K562 (cell line): ENCODE data around the gene INPP5K. TPM values are rescaled to one million over a fixed set of nuclear protein-coding genes. Genes with fewer than 3 reads are reported as not detected.
A peak's percentile ranks its signal among the peaks of the same experiment; 100 is the strongest.

Experiments
- BCL6 ChIP-seq: fragments of 250-450 bp; sonication (Bioruptor Pico); IDR thresholded peaks from 2 replicates; pipeline ENCODE4 v1.4.0; 2020
- CBFA2T2 ChIP-seq: fragments of 450-650 bp; conservative IDR thresholded peaks from 2 replicates; pipeline ENCODE4 v1.6.1; 2017; ENCODE audit warnings: mild to moderate bottlenecking
- CCNT2 ChIP-seq: IDR thresholded peaks from 2 replicates; pipeline ENCODE4 v1.6.1; 2011; ENCODE audit warnings: borderline replicate concordance, low read depth, mild to moderate bottlenecking, moderate library complexity, mixed read lengths, low read length; ENCODE audit not compliant: insufficient read length; ENCODE audit errors: extremely low read depth
- CREB1 ChIP-seq, 2 experiments: sonication (generic) in 1 of 2; formaldehyde crosslinking in 1 of 2; IDR thresholded peaks; 2 replicates each; pipeline versions ENCODE4 v1.6.1 to v1.8.0; 2012 to 2022; ENCODE audit warnings: inconsistent platforms in 1 of 2, mild to moderate bottlenecking in 1 of 2, missing genetic modification reagents in 1 of 2, moderate library complexity in 1 of 2
- DDX20 ChIP-seq: fragments of 450-650 bp; IDR thresholded peaks from 2 replicates; pipeline ENCODE4 v1.6.1; 2016; ENCODE audit warnings: missing genetic modification characterization, low read depth, mild to moderate bottlenecking, missing compliant biosample characterization, moderate library complexity
- EP300 ChIP-seq: IDR thresholded peaks from 2 replicates; pipeline ENCODE4 v1.6.1; 2012; ENCODE audit warnings: low read length, improper control_type of control experiment
- FUS ChIP-seq: fragments of 200-400 bp; formaldehyde crosslinking; optimal IDR thresholded peaks from 2 replicates; pipeline ENCODE3; 2017; ENCODE audit warnings: low read depth, low read length
- HMGN3 ChIP-seq: IDR thresholded peaks from 2 replicates; pipeline ENCODE4 v1.6.1; 2011; ENCODE audit warnings: borderline replicate concordance, low read depth, mild to moderate bottlenecking, mixed read lengths, low read length; ENCODE audit not compliant: insufficient read length; ENCODE audit errors: extremely low read depth
- HNRNPL ChIP-seq: fragments of 200-400 bp; formaldehyde crosslinking; IDR thresholded peaks from 2 replicates; pipeline ENCODE4 v1.6.1; 2017; ENCODE audit warnings: low read depth, mild to moderate bottlenecking, low read length
- HNRNPLL ChIP-seq: fragments of 200-400 bp; formaldehyde crosslinking; IDR thresholded peaks from 2 replicates; pipeline ENCODE4 v1.6.1; 2017; ENCODE audit warnings: low read length, low read depth, mild to moderate bottlenecking; ENCODE audit not compliant: poor library complexity, severe bottlenecking
- JUND ChIP-seq, 2 experiments: IDR thresholded peaks; 2 replicates in 1 of 2; 3 replicates in 1 of 2; pipeline ENCODE4 v1.6.1; 2011; ENCODE audit warnings: borderline replicate concordance in 2 of 2, low read depth in 2 of 2, low read length in 2 of 2, improper control_type of control experiment in 1 of 2, missing biosample characterization in 1 of 2, missing genetic modification characterization in 1 of 2, missing genetic modification reagents in 1 of 2
- NRF1 ChIP-seq, 2 experiments: fragments of 450-650 bp; IDR thresholded peaks in 1 of 2; conservative IDR thresholded peaks in 1 of 2; 2 replicates each; pipeline ENCODE4 v1.6.1; 2014; ENCODE audit warnings: mild to moderate bottlenecking in 2 of 2
- POLR2H ChIP-seq: IDR thresholded peaks from 2 replicates; pipeline ENCODE4 v1.6.1; 2016; ENCODE audit warnings: missing genetic modification characterization, low read depth, mild to moderate bottlenecking, control low read depth, missing compliant biosample characterization, moderate library complexity
- TEAD4 ChIP-seq, 2 experiments: sonication (generic) in 1 of 2; formaldehyde crosslinking in 1 of 2; IDR thresholded peaks; 2 replicates each; pipeline versions ENCODE4 v1.6.1 to v1.8.0; 2012 to 2022; ENCODE audit warnings: borderline replicate concordance in 1 of 2, inconsistent platforms in 1 of 2, low read length in 1 of 2, mild to moderate bottlenecking in 1 of 2, missing genetic modification reagents in 1 of 2
- YY1 ChIP-seq, 3 experiments: IDR thresholded peaks; 2 replicates each; pipeline ENCODE4 v1.6.1; 2011; ENCODE audit warnings: low read length in 2 of 3, mild to moderate bottlenecking in 2 of 3, moderate library complexity in 2 of 3, borderline replicate concordance in 1 of 3, control low read depth in 1 of 3, low read depth in 1 of 3; ENCODE audit not compliant: insufficient read depth in 3 of 3, insufficient replicate concordance in 2 of 3, control insufficient read depth in 1 of 3, insufficient read length in 1 of 3; ENCODE audit errors: extremely low read depth in 1 of 3
- ZNF561 ChIP-seq: fragments of 450-650 bp; formaldehyde crosslinking; conservative IDR thresholded peaks from 2 replicates; pipeline ENCODE4 v1.4.0; 2020; ENCODE audit warnings: mild to moderate bottlenecking, moderate library complexity
- ZNF644 ChIP-seq: fragments of 200-800 bp; sonication (Bioruptor generic); IDR thresholded peaks from 2 replicates; pipeline ENCODE4 v1.6.1; 2016; ENCODE audit warnings: low read depth, missing genetic modification characterization, missing compliant biosample characterization
- polyA plus RNA-seq, 8 experiments: library from polyadenylated mRNA; depleted of rRNA in 4 of 8; stranded (reverse) in 5 of 8; unstranded in 3 of 8; fragments of >200 nt; fragmentation: Nextera tagmentation in 2 of 8; fragmentation: Illumina TruSeq in 1 of 8; extraction: Ambion mirVana in 2 of 8; extraction: Trizol in 1 of 8; gene quantifications; 2 replicates each; pipeline versions ENCODE4 v1.2.1 to v1.2.3, GENCODE V29; 2011 to 2014; ENCODE audit warnings: inconsistent platforms in 1 of 8, missing spikeins in 1 of 8
- total RNA-seq, 7 experiments: library from RNA; depleted of rRNA in 6 of 7; stranded (reverse); fragments of >200 nt in 6 of 7; fragmentation: Illumina TruSeq in 2 of 7; extraction: Trizol in 2 of 7; gene quantifications; 2 replicates each; pipeline versions ENCODE4 v1.2.1 to v1.2.3, GENCODE V29; 2011 to 2021; ENCODE audit warnings: low replicate concordance in 1 of 7
- TF ChIP-seq, protein P1 (sequence below): fragments of 250-450 bp; sonication (Bioruptor Pico); IDR thresholded peaks from 2 replicates; pipeline ENCODE4 v1.8.0; 2022; ENCODE audit warnings: moderate library complexity, mild to moderate bottlenecking, inconsistent platforms
- TF ChIP-seq, protein P2 (sequence below): fragments of 250-450 bp; sonication (Bioruptor Pico); IDR thresholded peaks from 2 replicates; pipeline ENCODE4 v1.4.0; 2020
- TF ChIP-seq, protein P3 (sequence below): fragments of 200-800 bp; sonication (Bioruptor generic); IDR thresholded peaks from 2 replicates; pipeline ENCODE4 v1.6.1; 2017; ENCODE audit warnings: missing genetic modification characterization, missing compliant biosample characterization
- TF ChIP-seq, protein P4 (sequence below): fragments of 450-650 bp; IDR thresholded peaks from 2 replicates; pipeline ENCODE4 v1.6.1; 2016; ENCODE audit warnings: low read depth, mild to moderate bottlenecking, moderate library complexity

The INPP5K gene
- total and polyA plus RNA-seq, 9 of the 15 experiments (the other 6 are each of a cell fraction or from before 2014, with no cell fraction given), result 0.63 to 15.1 (median 10.1) TPM

DNA sequence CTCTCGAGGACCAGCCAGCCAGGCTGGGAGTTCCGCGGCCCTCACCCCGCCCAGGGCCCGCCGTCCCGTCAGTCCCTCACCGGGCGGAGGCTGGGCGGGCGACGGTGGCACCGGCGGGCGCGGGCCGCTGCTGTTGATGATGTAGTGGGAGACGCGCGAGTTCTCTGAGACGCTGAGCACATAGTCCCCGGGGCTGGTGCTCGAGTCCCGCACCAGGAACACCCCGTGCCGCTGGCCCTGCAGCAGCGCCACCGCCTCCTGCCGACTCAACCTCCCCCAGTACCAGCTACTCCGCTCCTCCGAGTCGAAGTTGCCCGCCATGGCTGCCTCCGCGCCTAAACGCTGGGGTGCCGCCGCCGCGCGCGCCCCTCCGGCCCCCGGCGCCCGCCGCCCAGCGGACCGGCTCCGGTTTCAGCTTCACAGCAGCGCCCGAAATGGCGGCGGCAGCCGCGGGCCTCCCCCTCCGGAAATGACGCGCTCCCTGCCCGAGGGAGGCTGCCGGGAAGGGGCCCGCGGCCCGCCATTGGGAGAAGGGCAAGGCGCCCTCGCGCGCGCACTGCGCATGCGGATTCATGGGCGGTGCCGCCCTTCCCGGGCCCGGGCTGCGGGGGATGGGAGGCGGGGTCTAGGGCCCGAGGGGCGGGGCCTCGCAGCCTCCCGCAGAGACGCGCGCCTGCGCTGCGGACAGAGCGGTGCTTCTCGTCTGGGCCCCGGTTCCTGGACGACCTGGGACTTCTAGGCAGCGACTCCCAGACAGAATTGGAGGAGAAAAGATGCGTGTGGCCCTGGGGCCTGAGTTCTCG lies 60.4 kb downstream of the INPP5K start, which contains the start of gene CRK (continued):
- TF ChIP-seq, protein P1, sequence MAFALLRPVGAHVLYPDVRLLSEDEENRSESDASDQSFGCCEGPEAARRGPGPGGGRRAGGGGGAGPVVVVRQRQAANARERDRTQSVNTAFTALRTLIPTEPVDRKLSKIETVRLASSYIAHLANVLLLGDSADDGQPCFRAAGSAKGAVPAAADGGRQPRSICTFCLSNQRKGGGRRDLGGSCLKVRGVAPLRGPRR (CRISPR knock-in tag), result no peak
- TF ChIP-seq CREB1 (IDR thresholded peaks at IDR 0.05), result peak; percentile 87
- TF ChIP-seq CREB1 (CRISPR knock-in tag; IDR thresholded peaks at IDR 0.05), result peak; percentile 93
- TF ChIP-seq DDX20 (tag), result no peak
- peak; percentile 30 for TF ChIP-seq CCNT2
- TF ChIP-seq YY1 (IDR thresholded peaks at IDR 0.05; ENCODE audit: borderline replicate concordance in 1 of 3, control insufficient read depth in 1 of 3, extremely low read depth in 1 of 3, insufficient read depth in 3 of 3, insufficient read length in 1 of 3, insufficient replicate concordance in 2 of 3, low read depth in 1 of 3, low read length in 2 of 3), result peak; percentile 94 to 100 (median 99)
- peak; percentile 96 for TF ChIP-seq NRF1 (conservative IDR thresholded peaks at IDR 0.05 in 1 of 2, IDR thresholded peaks at IDR 0.05 in 1 of 2)
- no peak for TF ChIP-seq TEAD4 (IDR thresholded peaks at IDR 0.05; ENCODE audit: low read length)
- TF ChIP-seq TEAD4 (CRISPR knock-in tag; IDR thresholded peaks at IDR 0.05; ENCODE audit: borderline replicate concordance), result no peak
- peak; percentile 67; the same call in 1 of the 2 replicates for TF ChIP-seq JUND (IDR thresholded peaks at IDR 0.05; ENCODE audit: borderline replicate concordance, low read depth, low read length)
- no peak for TF ChIP-seq JUND (tag; IDR thresholded peaks at IDR 0.05; ENCODE audit: borderline replicate concordance, low read depth, low read length)
- TF ChIP-seq, protein P2, sequence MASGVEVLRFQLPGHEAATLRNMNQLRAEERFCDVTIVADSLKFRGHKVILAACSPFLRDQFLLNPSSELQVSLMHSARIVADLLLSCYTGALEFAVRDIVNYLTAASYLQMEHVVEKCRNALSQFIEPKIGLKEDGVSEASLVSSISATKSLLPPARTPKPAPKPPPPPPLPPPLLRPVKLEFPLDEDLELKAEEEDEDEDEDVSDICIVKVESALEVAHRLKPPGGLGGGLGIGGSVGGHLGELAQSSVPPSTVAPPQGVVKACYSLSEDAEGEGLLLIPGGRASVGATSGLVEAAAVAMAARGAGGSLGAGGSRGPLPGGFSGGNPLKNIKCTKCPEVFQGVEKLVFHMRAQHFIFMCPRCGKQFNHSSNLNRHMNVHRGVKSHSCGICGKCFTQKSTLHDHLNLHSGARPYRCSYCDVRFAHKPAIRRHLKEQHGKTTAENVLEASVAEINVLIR (CRISPR knock-in tag), result peak; percentile 92
- no peak for TF ChIP-seq CBFA2T2
- TF ChIP-seq BCL6, result no peak
- TF ChIP-seq ZNF561 (CRISPR knock-in tag), result no peak
- no peak for TF ChIP-seq FUS
- TF ChIP-seq HMGN3, result peak; percentile 17
- peak; percentile 29; the same call in 1 of the 2 replicates for TF ChIP-seq EP300
- TF ChIP-seq, protein P3, sequence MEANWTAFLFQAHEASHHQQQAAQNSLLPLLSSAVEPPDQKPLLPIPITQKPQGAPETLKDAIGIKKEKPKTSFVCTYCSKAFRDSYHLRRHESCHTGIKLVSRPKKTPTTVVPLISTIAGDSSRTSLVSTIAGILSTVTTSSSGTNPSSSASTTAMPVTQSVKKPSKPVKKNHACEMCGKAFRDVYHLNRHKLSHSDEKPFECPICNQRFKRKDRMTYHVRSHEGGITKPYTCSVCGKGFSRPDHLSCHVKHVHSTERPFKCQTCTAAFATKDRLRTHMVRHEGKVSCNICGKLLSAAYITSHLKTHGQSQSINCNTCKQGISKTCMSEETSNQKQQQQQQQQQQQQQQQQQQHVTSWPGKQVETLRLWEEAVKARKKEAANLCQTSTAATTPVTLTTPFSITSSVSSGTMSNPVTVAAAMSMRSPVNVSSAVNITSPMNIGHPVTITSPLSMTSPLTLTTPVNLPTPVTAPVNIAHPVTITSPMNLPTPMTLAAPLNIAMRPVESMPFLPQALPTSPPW (CRISPR knock-in tag), result peak; percentile 73
- TF ChIP-seq POLR2H (tag), result peak; percentile 37; the same call in 1 of the 2 replicates
- peak; percentile 63; the same call in 1 of the 2 replicates for TF ChIP-seq HNRNPL
- TF ChIP-seq, protein P4, sequence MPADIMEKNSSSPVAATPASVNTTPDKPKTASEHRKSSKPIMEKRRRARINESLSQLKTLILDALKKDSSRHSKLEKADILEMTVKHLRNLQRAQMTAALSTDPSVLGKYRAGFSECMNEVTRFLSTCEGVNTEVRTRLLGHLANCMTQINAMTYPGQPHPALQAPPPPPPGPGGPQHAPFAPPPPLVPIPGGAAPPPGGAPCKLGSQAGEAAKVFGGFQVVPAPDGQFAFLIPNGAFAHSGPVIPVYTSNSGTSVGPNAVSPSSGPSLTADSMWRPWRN, result no peak
- peak; percentile 81 for TF ChIP-seq HNRNPLL
- TF ChIP-seq ZNF644 (tag), result peak; percentile 10; the same call in 1 of the 2 replicates
